HG03025 (cell line): ENCODE data around the gene PXK.
A peak's percentile ranks its signal among the peaks of the same experiment; 100 is the strongest.
"Not testable (repeated sequence)": the region's sequence is repeated elsewhere in the genome, so short reads cannot be mapped to it uniquely, and the experiment has no call there.

Experiments
- ATAC-seq: cut with Tn5 transposase; IDR thresholded peaks from one replicate; pipeline ENCODE4 v1.9.1; 2021; ENCODE audit warnings: mild to moderate bottlenecking, moderate library complexity; ENCODE audit not compliant: unreplicated experiment, low FRiP score

Gene PXK

DNA sequence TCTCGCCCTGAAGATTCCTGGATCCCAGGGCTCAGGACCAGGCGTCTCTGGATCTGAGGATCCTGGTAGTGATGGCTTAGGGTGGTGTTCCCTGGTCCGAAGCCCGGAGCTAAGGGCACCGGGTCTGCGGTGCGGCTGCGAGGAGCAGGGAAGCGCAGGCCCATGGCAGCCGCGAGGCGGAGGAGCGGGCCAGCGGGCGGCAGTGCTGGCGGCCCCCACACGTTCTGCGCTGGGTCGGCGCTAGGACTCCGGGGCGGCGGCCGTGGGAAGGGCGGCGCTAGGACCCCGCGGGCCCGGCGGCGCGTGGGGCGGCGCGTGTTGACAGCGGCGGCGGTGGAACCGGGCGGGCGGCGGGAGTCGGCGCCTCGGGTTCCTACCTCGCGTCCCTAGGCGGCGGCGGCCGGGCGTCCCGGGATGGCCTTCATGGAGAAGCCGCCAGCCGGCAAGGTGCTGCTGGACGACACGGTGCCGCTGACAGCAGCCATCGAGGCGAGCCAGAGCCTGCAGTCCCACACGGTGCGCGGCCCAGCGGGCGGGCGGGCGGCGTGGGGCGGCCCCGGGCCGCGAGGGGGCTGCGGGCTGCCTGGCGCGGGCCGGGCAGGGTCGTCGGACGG lies at the start of gene PXK:
TSS of gene PXK (plus strand) at position 318 of the 614 bp plus-strand sequence. CDS start at position 415, 97 bp downstream.
- ATAC-seq, result peak; percentile 81

DNA sequence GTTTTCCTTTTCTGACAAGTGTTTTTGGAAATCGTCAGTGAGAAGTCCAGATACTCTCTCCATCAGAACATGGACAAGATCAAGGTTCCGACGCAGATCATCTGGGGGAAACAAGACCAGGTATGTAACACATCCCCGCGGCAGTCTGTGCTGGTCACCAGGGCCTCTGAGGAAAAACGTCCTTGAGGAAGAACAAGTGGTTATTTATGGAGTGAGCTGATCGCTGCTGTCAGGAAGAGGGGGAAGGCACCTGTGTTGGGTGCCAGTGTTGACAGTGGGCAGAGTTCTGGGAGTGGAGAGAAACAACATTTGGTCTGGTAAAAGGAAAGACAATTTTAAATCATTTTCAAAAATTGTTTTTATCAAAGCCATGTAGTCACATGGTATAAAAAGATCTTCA lies 47.4 kb upstream of the PXK start:
- ATAC-seq, result no peak

DNA sequence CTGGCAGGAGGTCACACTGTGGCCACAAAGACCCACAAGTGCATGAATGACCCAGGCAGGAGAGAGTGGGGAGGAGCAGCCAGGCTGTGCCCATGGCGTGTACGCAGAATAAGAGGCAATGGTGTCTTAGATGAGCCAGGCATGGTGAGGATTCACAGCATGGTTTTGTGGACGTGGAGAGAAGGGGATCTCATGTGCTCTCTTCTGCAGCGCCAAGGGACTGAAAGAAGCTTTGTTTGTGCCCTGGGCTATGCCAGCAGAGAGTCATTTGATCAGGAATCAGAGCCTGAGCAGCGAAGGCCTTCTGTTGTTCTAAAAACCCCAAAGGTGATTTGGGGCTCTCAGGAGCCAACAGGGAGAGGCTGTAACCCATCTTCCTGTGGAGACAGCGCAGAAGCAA lies 45.3 kb upstream of the PXK start:
- no peak for ATAC-seq

DNA sequence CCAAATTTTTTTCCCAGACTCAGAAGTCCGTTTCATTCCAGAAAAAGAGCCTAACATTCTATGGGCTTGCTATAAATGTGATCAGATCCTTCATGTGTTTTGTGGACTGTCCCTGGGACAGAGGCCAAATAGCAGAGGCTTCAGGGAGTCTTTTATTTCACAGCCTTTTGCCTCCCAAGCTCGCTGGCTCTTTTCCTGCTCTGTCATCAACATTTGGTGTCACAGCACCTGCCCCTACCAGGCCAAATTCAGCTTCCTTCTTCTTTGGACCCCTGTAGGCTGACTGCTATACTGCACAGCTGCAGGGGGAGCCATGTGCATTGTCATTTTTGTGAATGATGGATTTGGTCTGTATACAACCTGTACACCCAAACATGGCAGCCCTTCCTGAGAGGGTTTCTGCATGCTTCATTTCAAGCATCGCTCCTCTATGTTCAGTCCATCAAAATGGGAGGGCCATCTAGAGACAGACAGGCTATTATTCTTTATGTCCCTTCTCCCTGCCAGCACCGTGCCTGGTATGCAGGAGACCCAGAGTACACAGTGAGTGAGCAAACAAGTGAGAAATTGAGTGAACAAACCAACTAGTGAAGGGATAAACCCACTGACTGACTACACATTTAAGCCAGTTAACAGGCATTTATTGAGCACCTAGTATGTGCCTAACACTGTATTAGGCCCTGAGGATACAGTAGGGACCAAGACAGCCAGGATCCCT lies 44.5 kb upstream of the PXK start:
- ATAC-seq, result no peak

DNA sequence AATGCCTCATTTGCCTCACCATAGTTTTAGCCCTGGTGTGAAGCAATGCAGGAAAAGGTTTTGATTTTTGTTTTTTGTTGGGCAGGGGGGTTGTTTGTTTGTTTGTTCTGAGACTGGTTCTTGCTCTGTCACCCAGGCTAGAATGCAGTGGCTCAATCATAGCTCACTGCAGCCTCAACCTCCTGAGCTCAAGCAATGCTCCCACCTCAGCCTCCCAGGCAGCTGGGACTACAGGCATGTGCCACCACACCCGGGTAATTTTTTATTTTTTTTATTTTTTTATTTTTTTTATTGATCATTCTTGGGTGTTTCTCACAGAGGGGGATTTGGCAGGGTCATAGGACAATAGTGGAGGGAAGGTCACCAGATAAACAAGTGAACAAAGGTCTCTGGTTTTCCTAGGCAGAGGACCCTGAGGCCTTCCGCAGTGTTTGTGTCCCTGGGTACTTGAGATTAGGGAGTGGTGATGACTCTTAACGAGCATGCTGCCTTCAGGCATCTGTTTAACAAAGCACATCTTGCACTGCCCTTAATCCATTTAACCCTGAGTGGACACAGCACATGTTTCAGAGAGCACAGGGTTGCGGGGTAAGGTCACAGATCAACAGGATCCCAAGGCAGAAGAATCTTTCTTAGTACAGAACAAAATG lies 43.6 kb upstream of the PXK start:
- not testable (repeated sequence) for ATAC-seq

DNA sequence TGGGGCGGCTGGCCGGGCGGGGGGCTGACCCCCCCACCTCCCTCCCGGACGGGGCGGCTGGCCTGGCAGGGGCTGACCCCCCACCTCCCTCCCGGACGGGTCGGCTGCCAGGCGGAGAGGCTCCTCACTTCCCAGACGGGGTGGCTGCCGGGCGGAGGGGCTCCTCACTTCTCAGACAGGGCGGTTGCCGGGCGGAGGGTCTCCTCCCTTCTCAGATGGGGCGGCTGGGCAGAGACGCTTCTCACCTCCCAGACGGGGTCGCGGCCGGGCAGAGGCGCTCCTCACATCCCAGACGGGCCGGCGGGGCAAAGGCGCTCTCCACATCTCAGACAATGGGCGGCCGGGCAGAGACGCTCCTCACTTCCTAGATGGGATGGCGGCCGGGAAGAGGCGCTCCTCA lies 42.2 kb upstream of the PXK start:
- ATAC-seq, result not testable (repeated sequence)

DNA sequence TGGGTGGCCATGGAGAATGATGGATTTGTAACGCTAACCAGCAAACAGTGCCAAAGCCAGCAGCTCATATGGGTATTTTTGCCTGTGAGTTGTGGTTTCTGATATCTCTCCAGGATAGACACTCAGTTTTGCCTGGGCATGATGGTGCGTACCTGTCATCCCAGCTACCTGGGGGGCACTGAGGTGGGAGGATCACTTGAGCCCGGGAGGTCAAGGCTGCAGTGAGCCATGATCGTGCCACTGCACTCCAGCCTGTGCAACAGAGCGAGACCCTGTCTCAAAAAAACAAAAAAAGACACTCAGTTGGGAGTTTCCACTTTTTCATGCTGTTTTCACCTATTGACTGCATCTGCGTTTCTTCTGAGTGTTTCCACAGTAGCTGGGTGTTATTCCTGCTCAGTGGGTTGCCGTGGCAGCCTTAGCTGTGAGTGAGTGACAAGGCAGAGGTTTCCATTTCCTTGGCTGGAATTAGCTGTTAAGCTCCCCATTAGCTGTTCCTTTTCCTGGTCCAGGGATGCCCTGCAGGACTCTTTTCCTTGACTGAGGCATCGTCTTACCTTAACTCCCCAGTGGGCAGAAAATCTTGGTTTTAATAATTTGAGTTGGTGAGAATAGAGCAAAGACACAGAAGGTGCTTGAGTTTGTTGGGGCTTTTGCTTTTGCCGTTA lies 40.9 kb upstream of the PXK start:
- ATAC-seq, result no peak

DNA sequence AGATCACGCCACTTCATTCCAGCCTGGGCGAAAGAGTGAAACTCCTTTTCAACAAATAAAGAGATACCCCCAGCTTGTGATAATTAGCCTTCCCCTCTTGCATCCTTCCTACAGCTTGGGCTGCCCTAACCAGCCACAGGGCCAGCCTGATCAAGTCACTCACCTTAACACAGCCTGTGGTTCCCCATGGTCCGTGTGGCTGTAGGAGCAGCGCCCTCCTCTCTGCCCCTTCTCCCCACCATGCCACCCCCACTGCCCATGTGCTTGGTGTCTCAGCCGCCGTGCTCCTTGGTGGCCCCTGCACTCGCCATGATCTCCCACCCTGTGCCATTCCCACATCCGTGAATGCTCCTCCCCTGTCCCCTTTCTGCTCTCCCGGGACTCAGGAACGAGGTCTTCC lies 39.8 kb upstream of the PXK start:
- ATAC-seq, result no peak

DNA sequence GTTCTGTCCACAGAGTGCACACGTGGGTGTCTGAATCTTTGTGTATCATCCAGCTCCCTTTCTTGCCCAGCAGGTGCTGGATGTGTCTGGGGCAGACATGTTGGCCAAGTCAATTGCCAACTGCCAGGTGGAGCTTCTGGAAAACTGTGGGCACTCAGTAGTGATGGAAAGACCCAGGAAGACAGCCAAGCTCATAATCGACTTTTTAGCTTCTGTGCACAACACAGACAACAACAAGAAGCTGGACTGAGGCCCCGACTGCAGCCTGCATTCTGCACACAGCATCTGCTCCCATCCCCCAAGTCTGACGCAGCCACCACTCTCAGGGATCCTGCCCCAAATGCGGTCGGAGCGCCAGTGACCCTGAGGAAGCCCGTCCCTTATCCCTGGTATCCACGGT lies 39.2 kb upstream of the PXK start:
- no peak for ATAC-seq

DNA sequence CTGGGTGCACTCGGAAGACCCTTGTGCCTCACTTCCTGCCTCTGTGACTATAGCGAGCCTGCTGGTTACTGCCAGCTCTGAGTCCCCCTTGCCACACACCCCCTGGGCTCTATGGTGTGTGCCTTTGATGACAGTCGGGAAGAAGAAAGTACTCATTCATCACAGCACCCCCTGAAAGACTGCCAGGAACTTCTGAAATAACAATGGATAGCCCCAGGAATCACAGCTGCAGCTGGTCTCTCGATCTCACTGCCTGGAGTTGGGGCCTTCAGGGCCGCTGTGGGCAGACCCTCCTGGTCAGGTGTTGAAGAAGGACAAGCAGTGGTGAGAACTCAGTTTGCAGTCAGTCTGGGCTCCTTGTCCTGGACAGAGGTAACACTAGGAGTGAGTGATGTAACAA lies 36.4 kb upstream of the PXK start:
- no peak for ATAC-seq

DNA sequence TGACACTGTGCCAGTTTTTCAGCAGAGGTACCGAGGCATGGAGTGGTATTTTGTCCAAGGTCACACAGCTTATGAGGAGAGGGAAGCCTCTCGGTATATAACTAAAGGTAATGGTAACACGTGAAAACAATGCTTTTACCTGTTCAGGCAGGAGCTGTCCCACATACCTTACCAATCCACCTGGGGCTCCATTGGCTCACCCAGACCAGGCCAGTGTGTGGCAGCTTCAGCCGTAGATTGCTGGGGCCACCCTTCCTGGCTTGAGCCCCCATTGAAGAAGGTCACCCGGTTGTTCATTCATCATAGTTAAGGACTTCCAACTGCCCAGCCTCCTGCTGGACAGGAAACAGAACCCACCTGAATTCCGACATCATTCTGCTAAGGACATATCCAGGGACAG lies 35.8 kb upstream of the PXK start:
- ATAC-seq, result no peak

DNA sequence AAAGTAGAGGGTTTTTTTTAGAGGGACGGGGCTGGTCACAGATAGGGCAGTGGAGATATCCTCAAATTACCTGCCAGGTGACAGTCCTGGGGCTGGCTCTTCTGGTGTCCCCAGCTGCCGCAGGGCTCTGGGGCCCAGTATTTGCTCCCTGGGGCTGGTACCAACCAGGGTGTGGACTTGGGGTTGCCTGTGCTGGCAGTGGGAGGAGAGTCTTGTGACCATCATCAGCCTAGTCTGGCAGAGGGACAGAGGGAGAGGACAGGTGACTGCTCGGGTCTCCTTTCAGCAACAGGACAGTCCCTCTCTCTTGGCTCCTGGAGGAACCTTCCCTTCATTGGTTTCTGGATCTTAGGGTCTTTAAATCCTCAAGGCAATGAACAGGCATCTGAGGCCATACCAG lies 34.5 kb upstream of the PXK start:
- no peak for ATAC-seq

DNA sequence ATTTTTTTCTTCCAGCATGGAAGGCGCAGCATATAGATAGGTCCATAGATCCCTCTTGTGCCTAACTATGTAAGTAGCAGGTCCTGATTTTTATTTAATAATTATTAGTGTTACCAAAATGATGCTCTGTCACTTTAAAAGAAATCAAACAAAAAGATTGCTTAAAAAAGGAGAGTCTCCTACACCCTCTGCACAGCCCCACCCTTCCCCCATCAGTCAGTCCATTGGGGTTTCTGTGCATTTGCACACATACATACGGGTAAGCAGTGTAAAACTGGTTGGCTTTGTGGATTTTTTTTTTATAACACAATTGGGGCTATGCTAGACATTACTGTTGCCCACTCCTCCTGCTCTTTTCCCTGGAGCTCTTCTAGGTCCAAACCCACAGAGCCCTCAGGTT lies 33.6 kb upstream of the PXK start:
- ATAC-seq, result no peak

DNA sequence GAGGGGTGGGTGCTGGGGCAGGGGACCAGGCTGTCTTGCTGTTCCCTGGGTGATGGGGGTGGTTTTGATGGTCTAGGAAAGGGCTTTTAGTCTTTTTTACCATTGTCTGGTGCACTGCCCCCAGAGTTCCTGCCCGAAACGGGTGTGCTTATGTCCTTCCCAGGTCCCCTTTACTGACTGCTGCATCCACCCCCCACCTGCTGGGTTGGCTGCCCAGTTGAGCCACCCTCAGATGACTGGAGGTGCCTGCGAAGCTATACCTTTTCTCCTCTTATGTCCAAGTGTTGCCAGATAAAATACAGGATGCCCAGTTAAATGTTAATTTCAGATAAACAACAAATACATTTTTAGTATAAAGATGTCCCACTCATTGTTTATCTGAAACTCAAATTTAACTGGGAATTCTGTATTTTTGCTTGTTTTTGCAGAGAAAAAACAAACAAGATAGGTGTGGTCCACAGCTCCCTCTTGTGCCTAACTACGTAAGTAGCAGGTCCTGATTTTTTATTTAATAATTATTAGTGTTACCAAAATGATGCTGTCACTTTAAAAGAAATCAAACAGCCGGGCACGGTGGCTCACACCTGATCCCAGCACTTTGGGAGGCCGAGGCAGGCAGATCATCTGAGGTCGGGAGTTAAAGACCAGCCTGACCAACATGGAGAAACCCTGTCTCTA lies 32.7 kb upstream of the PXK start:
- no peak for ATAC-seq

DNA sequence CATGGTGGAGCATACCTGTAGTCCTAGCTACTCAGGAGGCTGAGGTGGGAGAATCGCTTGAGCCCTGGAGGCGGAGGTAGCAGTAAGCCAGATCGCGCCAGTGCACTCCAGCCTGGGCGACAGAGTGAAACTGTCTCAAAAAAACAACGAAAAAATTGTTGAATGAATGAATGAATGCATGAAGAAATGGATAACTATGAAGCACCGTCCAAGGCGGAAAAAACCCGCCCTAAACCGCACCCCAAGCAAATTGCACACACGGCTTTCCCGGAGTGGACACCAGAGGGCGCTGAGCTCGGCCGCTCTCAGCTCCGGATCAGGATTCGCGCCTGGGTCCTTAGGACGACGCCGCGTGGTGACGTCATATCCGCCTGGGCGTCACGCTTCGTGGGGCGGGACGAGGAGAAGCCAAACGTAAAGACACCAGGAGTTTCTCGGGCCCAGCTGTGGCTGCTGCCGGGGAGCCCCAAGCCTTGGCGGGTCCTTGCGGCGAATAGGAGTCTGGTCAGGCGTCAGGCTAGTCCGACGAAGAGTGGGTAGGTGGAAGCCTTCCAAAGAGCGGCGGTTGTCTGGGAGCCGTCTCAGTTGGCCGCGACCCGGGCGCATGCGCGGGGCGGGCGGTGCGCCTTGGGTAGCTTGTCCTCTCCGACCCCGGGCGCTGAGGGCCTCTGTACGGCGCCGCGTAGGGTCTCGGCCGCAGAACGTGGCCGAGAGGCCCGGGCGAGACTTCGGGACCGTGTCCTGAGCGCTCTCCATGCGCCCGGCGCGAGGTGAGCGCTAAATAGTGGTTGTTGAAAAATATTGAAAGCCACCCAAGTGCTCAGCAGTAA lies 26.6 kb upstream of the PXK start, which contains the start of the genes HTD2 and RPP14:
TSS of gene HTD2 (plus strand) at position 639 of the 830 bp plus-strand sequence. CDS start 11,094 bp downstream, outside the sequence.
TSS of gene RPP14 (plus strand) at position 364 of the 830 bp plus-strand sequence. CDS start 4,085 bp downstream, outside the sequence.
- peak; percentile 93 for ATAC-seq

DNA sequence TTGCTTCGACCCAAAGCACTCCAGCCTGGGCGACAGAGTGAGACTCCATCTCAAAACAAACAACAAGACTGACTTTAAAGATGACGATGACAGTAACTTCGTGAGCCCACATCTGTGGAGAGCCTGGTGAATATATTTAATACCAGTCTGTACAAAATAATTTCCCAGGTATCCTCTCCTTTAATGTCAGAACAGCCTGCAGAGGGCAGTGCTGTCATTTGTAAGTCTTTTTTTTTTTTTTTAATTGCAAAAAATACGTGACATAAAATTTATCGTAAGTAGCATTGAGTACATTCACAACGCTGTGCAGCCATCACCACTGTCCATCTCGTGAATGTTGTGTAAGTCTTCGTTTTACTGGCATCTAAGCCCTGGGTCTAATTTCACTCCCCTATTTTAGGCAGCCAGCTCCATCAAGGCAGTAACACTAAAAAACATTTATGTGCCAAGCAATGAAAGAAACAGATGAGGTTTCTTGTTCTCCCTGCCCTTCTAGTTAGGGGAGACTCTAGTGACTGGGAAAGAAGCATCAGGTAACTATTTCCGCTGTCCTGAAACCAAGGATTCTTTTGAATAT lies 25.0 kb upstream of the PXK start:
- no peak for ATAC-seq

DNA sequence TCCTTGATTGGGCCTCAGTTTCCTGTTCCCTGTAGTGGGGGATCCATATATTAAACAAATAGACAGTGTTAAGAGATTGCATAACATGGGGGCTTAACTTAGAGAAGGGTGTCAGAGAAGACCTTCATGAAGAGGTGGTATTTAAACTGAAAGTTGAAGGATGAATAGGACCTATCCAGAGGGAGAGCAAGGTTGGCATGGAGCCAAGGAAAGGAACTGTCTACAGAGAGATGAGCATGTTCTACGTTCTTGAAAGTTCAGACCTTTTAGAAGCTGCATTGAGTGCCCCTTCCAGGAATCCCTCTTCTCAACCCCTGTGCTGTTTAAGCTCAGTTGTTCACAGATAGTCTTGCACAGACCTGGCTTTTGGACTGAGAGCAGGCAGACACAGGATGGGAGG lies 24.0 kb upstream of the PXK start:
- no peak for ATAC-seq

DNA sequence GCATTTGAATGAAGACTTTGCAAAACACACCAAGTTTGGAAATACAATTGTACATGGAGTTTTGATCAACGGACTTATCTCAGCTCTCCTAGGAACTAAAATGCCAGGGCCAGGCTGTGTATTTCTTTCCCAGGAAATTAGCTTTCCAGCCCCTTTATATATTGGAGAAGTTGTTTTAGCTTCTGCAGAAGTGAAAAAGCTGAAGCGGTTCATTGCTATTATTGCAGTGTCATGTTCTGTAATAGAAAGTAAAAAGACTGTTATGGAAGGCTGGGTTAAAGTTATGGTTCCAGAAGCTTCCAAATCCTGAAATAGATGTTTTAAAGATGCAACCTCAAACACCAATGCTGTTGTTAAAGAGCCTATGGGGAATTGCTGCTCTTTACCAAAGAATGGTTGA lies 14.9 kb upstream of the PXK start:
- no peak for ATAC-seq

DNA sequence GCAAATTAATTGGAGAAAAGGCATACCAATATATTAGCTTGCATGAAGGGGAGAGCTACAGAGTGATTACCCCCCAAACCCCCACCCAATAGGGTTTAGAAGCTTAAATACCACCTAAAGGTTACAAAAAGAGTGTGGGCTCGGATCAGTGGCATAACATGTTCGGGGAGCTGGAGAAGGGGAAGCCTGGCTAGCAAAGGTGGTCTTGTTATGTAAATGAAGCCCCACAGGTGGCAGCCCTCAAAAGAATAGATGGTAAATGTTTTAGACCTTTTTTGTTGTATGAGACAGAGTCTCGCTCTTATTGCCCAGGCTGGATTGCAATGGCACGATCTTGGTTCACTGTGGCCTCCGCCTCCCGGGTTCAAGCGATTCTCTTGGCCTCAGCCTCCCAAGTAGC lies 10.9 kb upstream of the PXK start:
- no peak for ATAC-seq
